Nephron progenitor cell (in vitro differentiated cells): ENCODE measurements around the gene SH3GL1.

Source experiments
- DNase-seq: peaks from one replicate; pipeline ENCODE4 v3.0.0; 2021
- H3K27ac Mint-ChIP-seq: 2 replicates; pipeline ENCODE4 v1.8.0; 2021; ENCODE audit warnings: mild to moderate bottlenecking, moderate library complexity, mixed read lengths
- H3K27me3 Mint-ChIP-seq: 2 replicates; pipeline ENCODE4 v1.8.0; 2021; ENCODE audit warnings: mild to moderate bottlenecking, low read depth, mixed read lengths; ENCODE audit not compliant: poor library complexity
- H3K36me3 Mint-ChIP-seq: 2 replicates; pipeline ENCODE4 v1.8.0; 2021; ENCODE audit warnings: low read depth, mixed read lengths
- H3K4me1 Mint-ChIP-seq: 2 replicates; pipeline ENCODE4 v1.8.0; 2021; ENCODE audit warnings: mixed read lengths
- H3K4me3 Mint-ChIP-seq: 2 replicates; pipeline ENCODE4 v1.8.0; 2021; ENCODE audit warnings: mild to moderate bottlenecking, moderate library complexity, mixed read lengths
- H3K9me3 Mint-ChIP-seq: 2 replicates; pipeline ENCODE4 v1.8.0; 2021; ENCODE audit warnings: mild to moderate bottlenecking, moderate library complexity, mixed read lengths
- TF ChIP-seq, protein P1 (sequence below): fragments of 200-600 bp; sonication (generic); IDR thresholded peaks from 2 replicates; pipeline ENCODE4 v1.5.0; 2021; ENCODE audit warnings: antibody characterized with exemption

SH3GL1 gene

DNA sequence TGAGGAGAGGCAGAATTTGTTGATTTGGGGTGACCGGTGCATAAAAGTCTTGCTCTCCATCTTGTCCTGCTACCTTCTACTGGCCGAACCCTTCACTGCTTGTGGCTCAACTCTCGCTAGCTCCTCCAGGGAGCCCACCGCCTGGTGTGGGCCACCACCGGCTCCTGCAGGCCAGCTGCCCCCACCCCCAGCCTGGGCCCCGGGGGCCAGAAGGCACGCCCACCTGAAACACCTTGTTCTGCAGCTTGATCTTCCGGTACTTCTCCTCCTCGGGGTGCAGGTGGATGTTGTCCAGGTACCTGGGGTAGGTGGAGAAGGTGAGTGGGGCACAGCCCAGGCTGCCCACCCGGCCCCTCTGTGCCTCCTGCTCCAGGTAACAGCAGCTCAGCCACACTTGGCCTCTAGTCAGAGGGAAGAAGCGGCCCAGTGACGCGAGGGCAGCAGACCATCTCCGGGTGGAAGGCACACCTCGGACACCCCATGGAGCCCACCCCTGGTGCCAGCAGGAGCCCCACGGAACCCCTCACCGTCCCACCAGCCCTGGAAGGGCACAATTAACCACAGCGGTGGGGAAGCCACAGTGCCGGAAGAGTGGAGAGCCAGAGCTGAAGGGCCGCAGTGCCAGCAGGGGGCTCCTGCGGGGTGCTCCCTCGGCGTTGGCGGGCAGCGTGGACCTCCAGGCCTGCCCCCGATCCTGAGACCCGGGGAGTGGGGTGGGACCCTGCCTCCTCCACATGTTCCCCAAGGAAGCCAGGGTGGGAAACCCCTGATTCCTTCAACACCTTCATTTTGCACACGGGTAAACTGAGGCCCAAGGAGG is 47.2 kb upstream of the SH3GL1 start:
- no peak overlapping the region for H3K4me3 Mint-ChIP-seq
- no peaks in the 10 kb centered on the region for H3K27me3 Mint-ChIP-seq
- peaks cover 43% of the 10 kb centered on the region for H3K4me1 Mint-ChIP-seq
- H3K36me3 Mint-ChIP-seq: peaks cover 29% of the 10 kb centered on the region
- no peaks in the 10 kb centered on the region for H3K9me3 Mint-ChIP-seq
- TF ChIP-seq, protein P1, sequence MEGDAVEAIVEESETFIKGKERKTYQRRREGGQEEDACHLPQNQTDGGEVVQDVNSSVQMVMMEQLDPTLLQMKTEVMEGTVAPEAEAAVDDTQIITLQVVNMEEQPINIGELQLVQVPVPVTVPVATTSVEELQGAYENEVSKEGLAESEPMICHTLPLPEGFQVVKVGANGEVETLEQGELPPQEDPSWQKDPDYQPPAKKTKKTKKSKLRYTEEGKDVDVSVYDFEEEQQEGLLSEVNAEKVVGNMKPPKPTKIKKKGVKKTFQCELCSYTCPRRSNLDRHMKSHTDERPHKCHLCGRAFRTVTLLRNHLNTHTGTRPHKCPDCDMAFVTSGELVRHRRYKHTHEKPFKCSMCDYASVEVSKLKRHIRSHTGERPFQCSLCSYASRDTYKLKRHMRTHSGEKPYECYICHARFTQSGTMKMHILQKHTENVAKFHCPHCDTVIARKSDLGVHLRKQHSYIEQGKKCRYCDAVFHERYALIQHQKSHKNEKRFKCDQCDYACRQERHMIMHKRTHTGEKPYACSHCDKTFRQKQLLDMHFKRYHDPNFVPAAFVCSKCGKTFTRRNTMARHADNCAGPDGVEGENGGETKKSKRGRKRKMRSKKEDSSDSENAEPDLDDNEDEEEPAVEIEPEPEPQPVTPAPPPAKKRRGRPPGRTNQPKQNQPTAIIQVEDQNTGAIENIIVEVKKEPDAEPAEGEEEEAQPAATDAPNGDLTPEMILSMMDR: no peak
- no peak for DNase-seq
- no peak overlapping the region for H3K27ac Mint-ChIP-seq

- TF ChIP-seq, protein P1: no peak
- Mint-ChIP-seq H3K27me3 (no peaks in the 10 kb centered on the region), H3K4me1 (peaks cover 50% of the 10 kb centered on the region), H3K36me3 (peaks cover 29% of the 10 kb centered on the region), H3K27ac (no peak overlapping the region), H3K4me3 (no peak overlapping the region), H3K9me3 (no peaks in the 10 kb centered on the region)
- DNase-seq: no peak
Observed at GRCh38 chr19:4446704-4447200, 46.4 kb upstream of the SH3GL1 start.

- Mint-ChIP-seq H3K4me1 (peaks cover 50% of the 10 kb centered on the region), H3K27ac (peak overlapping the region; percentile 64), H3K4me3 (no peak overlapping the region), H3K9me3 (no peaks in the 10 kb centered on the region), H3K36me3 (peaks cover 29% of the 10 kb centered on the region), H3K27me3 (no peaks in the 10 kb centered on the region)
- TF ChIP-seq, protein P1: no peak
- DNase-seq: no peak
Observed at GRCh38 chr19:4445963-4446703, 45.8 kb upstream of the SH3GL1 start.

DNA sequence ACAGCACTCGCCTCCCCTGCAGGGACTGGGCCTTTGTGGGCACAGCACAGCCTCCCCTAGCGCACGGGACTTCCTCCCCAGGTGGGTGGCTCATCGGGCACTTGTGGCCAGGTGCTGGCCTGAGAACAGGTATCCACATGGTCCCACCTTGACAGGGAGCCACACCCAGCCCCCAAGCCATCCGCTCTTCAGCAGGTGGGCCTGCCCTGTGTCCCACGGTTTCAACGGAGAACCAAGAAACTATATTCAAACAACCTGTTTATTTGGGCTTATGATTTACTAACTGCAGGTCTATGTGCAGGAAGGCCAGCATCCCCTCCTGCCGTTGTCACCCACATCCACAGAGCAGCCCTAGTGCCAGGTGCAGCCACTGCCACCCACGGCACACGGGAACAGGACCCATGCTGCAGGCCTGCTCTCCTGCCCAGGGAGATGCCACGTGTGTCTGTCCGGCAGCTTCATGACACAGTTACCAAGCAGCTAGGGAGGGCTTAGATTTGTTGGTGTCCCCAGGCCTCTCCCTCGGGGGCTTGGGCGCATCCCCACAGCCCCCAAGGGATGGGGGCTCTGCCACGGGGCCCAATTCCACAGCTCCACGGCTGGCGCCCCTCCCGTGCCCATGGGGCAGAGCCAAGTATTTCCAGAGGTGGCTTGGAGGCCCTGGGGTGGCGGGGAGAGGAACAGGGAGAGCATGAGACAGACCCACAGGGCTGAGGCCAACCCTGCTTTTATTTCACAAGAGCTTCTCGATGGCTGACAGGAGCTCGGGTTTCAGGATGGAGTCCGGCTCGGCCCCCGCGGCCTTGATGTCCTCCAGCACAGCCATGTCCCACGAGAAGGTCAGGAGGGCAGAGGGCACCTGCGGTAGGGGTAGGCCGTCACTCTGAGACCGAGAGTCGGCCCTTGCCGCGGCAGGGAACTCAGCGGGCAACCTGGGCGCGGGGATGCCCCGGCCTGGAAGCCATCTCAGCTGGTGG is 44.7 kb upstream of the SH3GL1 start:
- Mint-ChIP-seq H3K36me3 (peaks cover 26% of the 10 kb centered on the region), H3K27me3 (no peaks in the 10 kb centered on the region), H3K4me3 (no peak overlapping the region), H3K4me1 (peaks cover 46% of the 10 kb centered on the region), H3K27ac (peak overlapping the region; percentile 89), H3K9me3 (no peaks in the 10 kb centered on the region)
- DNase-seq: peak; percentile 40
- TF ChIP-seq, protein P1: no peak

DNA sequence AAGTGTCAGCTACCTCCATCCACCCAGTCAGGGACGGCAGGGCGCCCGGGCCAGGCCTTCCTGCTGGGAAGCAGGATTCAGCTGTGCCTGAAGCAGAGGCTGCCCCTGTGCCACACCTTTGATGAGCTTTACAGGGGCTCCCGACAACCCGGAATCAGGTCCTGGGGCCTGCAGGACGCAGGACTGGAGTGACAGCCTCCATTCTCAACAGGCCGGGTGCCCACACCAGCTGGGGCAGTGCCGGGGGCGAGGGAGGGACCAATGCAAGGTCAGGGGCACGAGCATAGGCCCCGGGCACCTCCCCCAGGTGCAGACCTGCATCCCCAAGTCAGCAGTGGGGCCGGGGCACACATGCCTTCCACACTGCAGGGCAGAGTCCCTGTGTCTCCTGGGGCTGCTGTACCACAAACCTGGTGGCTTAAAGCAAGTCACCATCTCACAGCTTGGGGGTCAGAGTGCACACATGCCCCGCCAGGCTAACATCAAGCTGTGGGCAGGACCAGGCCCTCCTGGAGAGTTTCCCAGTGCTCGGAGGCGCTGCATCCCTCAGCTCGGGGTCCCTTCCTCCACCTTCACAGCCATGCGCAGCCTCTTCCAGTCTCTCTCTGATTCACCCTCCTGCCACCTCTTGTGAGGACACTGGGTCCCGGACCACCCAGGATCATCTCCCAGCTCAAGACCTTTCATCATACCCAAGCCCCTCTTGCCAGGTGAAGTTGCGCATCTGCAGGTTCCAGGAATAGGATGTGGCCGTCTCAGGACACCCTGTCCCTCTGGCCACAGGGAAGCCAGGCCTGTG is 43.8 kb upstream of the SH3GL1 start:
- H3K9me3 Mint-ChIP-seq: no peaks in the 10 kb centered on the region
- TF ChIP-seq, protein P1: no peak
- peaks cover 26% of the 10 kb centered on the region for H3K36me3 Mint-ChIP-seq
- DNase-seq: no peak
- no peaks in the 10 kb centered on the region for H3K27me3 Mint-ChIP-seq
- H3K4me3 Mint-ChIP-seq: no peak overlapping the region
- H3K27ac Mint-ChIP-seq: peak overlapping the region; percentile 89
- H3K4me1 Mint-ChIP-seq: peaks cover 46% of the 10 kb centered on the region
